ENCODE results near the gene PVALEF. TPM values are rescaled to one million over a fixed set of nuclear protein-coding genes. Genes with fewer than 3 reads are reported as not detected.

PVALEF gene
- total RNA-seq, 4 donors from 2014 or later: not detected

GRCh38 chr17:81228420-81228819 lies 63.1 kb downstream of the PVALEF start:
- 68 to 84% methylated on average over 9 of the region's 9 CpGs for WGBS, 2 donors
- TF ChIP-seq, protein P1, sequence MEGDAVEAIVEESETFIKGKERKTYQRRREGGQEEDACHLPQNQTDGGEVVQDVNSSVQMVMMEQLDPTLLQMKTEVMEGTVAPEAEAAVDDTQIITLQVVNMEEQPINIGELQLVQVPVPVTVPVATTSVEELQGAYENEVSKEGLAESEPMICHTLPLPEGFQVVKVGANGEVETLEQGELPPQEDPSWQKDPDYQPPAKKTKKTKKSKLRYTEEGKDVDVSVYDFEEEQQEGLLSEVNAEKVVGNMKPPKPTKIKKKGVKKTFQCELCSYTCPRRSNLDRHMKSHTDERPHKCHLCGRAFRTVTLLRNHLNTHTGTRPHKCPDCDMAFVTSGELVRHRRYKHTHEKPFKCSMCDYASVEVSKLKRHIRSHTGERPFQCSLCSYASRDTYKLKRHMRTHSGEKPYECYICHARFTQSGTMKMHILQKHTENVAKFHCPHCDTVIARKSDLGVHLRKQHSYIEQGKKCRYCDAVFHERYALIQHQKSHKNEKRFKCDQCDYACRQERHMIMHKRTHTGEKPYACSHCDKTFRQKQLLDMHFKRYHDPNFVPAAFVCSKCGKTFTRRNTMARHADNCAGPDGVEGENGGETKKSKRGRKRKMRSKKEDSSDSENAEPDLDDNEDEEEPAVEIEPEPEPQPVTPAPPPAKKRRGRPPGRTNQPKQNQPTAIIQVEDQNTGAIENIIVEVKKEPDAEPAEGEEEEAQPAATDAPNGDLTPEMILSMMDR (IDR thresholded peaks at IDR 0.05): no peak
- TF ChIP-seq POLR2A (IDR thresholded peaks at IDR 0.05): no peak
- H3K4me3 ChIP-seq (ENCODE audit: low read depth, poor library complexity, severe bottlenecking): no peak overlapping the region
- DNase-seq (ENCODE audit: low spot score in 2 of 2): no peak
- intact Hi-C loops (cut with DNase I; ENCODE audit: low total_unique reads): no loop called here

DNA sequence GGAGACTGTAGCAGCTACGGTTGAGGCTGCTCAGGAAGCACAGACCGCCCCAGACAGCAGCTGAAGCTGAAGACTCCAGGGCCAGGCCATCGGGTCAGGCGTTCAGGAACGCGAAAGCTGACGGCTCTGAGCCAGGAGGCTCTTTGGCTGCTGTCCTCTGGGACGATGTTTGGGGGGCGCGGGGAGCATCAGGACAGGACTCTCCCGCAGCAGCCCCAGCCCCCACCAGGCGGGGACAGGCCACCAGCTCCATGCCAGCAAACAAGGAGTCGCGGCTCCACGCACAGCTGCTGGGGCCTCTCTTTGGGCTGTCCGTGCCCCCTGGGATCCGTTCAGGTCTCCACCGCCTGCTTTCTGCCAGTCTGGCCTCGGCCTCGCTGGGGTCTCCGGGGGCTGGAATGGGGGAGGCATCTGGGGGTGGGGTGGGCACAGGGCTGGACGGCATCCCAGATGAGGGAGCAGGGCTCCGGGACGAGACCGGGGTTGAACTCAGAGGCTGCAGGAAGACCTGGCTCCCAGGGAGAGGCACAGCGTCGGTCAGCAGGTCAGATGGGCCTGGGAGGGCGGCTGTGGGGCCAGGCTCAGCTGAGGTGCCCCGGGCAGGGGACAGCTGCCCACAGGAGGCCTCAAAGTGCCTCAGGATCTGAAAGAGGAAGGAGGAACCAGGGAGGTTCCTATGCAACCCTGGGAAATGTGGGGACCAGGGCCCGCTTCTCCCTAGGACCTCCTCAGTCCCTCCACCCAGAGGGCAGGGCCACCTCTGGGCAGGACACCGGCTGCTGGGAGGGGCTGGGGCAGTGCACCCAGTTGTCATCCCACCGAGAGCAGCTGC lies 63.7 kb downstream of the PVALEF start:
- 86 to 87% methylated on average over 31 to 32 of the region's 32 CpGs for WGBS, 2 donors
- TF ChIP-seq POLR2A (IDR thresholded peaks at IDR 0.05): no peak
- TF ChIP-seq, protein P1 (IDR thresholded peaks at IDR 0.05): no peak
- no peak for DNase-seq (ENCODE audit: low spot score in 2 of 2)
- H3K4me3 ChIP-seq (ENCODE audit: low read depth, poor library complexity, severe bottlenecking): no peak overlapping the region
- intact Hi-C loops (cut with DNase I; ENCODE audit: low total_unique reads): no loop called here

DNA sequence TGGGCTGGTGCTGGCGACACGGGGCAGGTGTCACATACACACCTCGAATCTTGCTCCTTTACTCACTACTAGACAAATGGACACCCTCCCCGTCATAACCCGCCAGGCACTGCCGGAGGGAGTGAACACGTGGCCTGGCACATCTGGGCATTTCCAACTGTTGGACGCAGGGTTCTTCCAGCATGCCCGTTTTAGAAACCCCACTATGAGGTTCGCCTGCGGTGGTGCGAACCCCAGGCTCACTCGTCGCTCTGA lies 64.3 kb downstream of the PVALEF start:
- H3K4me3 ChIP-seq (ENCODE audit: low read depth, poor library complexity, severe bottlenecking): no peak overlapping the region
- WGBS, 2 donors: 93% methylated on average over 14 of the region's 14 CpGs
- TF ChIP-seq, protein P1 (IDR thresholded peaks at IDR 0.05): no peak
- TF ChIP-seq POLR2A (IDR thresholded peaks at IDR 0.05): no peak
- intact Hi-C loops (cut with DNase I; ENCODE audit: low total_unique reads): no loop called here
- DNase-seq (ENCODE audit: low spot score in 2 of 2): no peak

DNA sequence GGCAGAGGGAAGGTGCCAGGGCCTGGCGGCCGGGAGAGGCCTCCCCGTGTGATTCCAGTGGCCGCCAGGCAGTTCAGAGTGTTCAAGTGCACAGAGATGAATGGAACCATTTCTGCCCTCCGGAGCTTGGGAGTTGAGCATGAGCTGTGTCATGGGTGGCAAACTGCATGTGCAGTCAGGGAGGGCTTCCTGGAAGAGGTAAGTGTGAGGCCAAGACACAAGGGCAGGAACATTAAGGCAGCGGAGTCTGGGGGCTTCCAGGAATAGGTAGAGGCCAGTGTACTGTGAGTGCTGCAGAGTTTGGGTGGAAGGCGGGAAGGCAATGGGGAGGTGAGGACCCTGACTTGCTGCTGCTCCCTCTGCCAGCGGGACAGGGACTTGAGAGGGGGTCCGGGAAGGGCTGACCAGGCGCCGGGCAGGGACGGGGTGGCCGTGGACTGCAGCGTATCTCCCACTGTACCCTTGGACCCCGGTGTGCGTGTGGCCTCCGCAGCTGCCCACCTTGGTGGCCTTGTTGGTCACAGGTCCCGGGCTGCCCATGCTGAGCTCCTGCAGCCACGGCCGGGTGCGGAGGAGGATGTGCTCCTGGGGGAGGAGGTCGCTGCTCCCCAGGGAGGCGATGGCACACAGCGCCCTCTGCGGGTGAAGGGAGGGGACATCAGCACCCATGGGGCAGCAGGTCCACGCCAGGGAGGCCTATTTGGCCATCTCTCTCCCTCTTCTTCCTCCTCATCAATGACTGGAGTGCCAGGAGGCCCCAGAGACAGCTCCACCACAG lies 64.9 kb downstream of the PVALEF start:
- 89 to 95% methylated on average over 18 to 26 of the region's 26 CpGs for WGBS, 2 donors
- intact Hi-C loops (cut with DNase I; ENCODE audit: low total_unique reads): loop anchor here (10.0 kb wide), 1 partner anchor 205 kb away; no protein-coding TSS in a partner anchor

GRCh38 chr17:81231121-81231645 lies 65.9 kb downstream of the PVALEF start:
- intact Hi-C loops (cut with DNase I; ENCODE audit: low total_unique reads): loop anchor here (10.0 kb wide), 1 partner anchor 206 kb away; no protein-coding TSS in a partner anchor

More for the DNA sequence above, 64.9 kb downstream of the PVALEF start:
- DNase-seq (ENCODE audit: low spot score in 2 of 2): no peak
- no peak overlapping the region for H3K4me3 ChIP-seq (ENCODE audit: low read depth, poor library complexity, severe bottlenecking)
- TF ChIP-seq, protein P1 (IDR thresholded peaks at IDR 0.05): no peak
- no peak for TF ChIP-seq POLR2A (IDR thresholded peaks at IDR 0.05)

More at GRCh38 chr17:81231121-81231645, 65.9 kb downstream of the PVALEF start:
- WGBS, 2 donors: 84 to 89% methylated on average over 31 of the region's 31 CpGs
- DNase-seq (ENCODE audit: low spot score in 2 of 2): no peak
- no peak for TF ChIP-seq POLR2A (IDR thresholded peaks at IDR 0.05)
- TF ChIP-seq, protein P1 (IDR thresholded peaks at IDR 0.05): no peak
- H3K4me3 ChIP-seq (ENCODE audit: low read depth, poor library complexity, severe bottlenecking): no peak overlapping the region
